NK-92 treated with Interleukin-12 subunit alpha and Interleukin-12 subunit beta, amount 100 ng/mL, for 24 hours (cell line): Measurements from ENCODE around the gene TRAPPC2L.

Experiments
- DNase-seq: peaks from one replicate; lab custom pipeline; 2025; lab: John Stamatoyannopoulos, UW

Gene TRAPPC2L

DNA sequence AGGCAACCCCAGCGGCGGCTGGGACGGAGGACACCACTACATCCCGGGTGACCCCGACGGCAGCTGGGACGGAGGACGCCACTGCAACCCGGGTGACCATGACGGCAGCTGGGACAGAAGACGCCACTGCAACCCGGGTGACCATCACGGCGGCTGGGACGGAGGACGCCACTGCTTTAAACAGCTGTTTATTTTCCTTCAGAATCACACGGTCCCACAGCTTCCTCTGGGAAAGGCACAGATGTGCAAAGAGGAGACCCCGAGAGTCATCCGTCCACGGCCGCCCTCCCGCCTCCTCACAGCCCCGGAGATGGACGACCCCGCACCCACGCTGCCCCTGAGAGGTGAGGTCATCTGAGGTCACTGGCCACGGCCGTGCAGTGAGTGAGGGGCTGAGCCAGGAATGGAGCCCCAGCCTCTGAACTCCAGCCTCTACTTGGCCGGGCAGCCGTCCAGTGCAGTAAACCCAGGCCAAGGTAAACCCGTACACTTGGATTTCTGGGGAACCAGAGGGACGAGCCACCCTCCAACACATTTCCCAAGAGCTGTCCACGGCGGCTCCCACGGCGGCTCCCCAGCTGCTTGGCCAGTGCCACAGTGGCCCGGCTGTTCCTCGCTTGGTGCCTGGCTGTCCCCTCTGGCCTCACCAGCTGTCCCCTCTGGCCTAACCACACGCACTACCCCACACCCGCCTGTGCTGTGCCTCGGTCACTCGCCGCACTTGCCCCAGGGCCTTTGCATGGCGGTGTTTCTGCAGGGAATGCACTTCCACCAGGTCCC is 52.7 kb downstream of the TRAPPC2L start:
- no peak for DNase-seq

DNA sequence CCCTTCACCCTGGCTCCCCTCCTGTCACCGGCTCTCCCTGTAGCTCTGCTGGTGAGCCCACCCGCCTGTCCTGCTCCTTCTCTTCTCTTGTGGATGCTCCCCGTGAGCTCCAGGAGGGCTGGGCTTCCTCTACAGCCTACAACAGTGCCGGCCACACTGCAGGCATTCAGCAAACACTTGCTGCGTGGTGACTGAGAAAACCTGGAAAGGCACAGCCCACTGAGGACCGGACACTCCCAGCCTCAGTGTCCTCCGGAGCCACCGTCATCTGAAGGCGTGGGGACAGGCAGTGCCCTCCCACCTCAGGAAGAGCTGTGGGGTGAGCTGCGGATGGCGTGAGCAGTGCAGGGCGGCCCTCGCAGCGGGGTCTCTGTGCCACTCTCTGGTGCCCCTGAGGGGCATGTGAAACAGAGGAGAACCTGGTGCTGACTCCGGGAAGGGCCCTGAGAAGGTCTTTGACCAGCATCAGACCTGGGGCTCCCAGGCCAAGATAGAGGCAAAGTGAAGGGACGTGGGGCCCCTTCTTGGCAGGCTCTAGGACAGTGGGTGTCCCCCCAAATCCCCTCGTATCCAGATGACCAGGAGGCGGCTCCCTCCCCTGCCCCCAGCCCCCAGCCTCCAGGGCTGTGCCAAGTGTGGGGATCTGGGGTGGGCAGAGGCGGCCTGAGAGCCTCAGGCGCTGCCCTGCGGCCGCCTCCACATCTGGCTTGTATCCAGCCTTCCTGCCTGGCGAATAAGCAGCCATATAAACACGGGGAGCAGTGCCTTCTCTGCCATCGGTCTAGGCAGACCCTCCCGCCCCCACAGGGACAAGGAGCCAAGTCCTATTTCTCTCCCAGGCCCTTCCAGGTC is 53.6 kb downstream of the TRAPPC2L start:
- no peak for DNase-seq

DNA sequence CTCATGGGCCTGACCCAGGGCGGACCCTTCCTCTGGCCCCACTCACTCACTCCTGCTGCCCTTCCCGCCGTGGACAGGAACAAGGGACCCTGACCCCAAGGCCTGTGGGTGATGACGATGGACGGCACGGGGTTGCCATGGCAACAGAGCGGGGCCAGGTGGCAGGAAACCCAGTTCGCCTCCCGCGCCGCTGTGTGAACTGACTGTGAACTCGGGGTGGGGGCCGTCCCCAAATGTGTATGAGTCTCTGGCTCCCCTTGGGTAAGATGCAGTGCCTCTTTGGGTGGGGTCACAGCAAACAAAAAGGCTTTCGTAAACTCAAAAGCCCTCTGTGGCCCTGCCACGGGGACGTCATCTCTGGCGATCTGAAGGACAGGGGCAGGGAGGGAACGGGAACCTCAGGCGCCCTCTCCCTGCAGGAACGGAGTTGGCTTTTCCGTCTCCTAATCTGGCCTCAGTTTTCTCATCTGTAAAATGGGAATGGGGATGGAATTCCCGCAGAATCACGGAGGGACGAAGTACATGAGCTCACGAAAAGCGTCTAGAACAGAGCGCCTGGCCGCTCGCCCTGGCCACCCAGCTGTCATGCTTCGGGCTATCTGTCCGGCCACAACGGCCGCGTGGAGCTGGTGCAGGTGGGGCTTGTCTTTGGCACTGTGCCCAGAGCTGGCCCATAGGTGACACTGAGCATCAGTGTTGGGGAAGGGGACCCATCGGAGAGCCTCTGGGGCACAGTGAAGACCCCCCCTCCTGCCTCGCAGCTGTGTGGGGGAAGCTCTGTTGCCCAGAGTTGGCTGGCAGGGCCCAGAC is 54.4 kb downstream of the TRAPPC2L start:
- no peak for DNase-seq

DNA sequence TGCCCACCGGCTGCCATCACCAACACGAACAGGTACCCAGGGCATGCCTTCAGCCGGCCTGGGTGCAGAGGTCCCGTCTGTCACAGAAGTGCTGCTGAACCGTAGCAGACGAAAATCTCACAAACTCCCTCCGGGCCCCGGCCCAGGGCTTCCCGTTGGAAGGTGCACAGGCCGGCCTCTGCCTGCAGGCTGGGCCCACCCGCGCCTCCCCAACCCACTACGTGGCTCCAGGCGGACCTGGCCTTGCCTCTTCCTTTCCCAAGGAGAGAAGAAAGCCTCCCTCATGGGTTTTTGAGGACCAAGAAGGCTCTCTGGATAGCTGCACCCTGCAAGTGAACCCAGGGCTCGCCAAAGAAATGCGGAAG is 55.0 kb downstream of the TRAPPC2L start:
- DNase-seq, result no peak
